Measurements from ENCODE around the gene NFAM1. TPM values are rescaled to one million over a fixed set of nuclear protein-coding genes. Genes with fewer than 3 reads are reported as not detected.

Gene NFAM1
- total and polyA plus RNA-seq, 8 donors: 0.15 to 18.1 (median 0.83) TPM

DNA sequence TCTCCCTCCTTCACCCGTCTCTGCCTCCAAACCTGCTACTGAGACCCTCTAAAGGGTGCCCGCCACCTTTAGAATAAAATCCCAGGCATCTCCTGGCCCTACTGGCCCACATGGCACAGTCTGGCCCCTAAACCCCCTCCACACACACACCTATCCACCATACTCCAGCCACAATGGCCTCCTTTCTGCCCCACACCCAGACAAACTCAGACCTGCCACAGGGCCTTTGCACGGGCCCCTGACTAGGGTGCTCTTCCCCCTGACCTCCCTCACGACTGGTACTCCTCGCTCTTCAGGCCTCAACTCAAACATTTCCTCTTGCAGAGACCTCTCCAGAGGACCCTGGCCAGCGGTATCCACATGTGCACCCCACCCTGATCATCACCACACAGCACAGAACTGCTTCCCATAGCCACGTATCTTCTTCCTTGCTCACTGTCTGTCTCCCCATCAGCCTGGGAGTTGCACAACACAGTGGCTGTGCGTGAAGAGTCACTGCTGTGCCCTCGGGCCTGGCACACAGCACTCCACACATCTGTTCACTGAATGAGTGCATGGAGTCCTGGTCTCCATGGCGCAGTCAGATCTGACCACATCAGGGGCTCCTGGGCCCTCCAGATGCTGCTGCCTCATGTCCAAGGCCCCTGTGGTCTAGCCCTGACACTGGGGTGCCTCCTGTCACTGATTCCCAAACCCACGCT lies 95.5 kb downstream of the NFAM1 start:
- TF ChIP-seq, protein P1, sequence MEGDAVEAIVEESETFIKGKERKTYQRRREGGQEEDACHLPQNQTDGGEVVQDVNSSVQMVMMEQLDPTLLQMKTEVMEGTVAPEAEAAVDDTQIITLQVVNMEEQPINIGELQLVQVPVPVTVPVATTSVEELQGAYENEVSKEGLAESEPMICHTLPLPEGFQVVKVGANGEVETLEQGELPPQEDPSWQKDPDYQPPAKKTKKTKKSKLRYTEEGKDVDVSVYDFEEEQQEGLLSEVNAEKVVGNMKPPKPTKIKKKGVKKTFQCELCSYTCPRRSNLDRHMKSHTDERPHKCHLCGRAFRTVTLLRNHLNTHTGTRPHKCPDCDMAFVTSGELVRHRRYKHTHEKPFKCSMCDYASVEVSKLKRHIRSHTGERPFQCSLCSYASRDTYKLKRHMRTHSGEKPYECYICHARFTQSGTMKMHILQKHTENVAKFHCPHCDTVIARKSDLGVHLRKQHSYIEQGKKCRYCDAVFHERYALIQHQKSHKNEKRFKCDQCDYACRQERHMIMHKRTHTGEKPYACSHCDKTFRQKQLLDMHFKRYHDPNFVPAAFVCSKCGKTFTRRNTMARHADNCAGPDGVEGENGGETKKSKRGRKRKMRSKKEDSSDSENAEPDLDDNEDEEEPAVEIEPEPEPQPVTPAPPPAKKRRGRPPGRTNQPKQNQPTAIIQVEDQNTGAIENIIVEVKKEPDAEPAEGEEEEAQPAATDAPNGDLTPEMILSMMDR (IDR thresholded peaks at IDR 0.05): no peak
- TF ChIP-seq POLR2AphosphoS5 (IDR thresholded peaks at IDR 0.05) (no peak), POLR2A (IDR thresholded peaks at IDR 0.05) (no peak), EP300 (IDR thresholded peaks at IDR 0.05) (no peak)
- no peak for DNase-seq
- peaks cover 0 to 25% (median 12%) of the 10 kb centered on the region in 4 donors for H3K4me1 ChIP-seq
- H3K4me3 ChIP-seq: no peak overlapping the region
- H3K27ac ChIP-seq: no peak overlapping the region
- peaks cover 0 to 14% (median 0%) of the 10 kb centered on the region in 3 donors for H3K27me3 ChIP-seq
- H3K9me3 ChIP-seq: no peaks in the 10 kb centered on the region
- H3K36me3 ChIP-seq: no peaks in the 10 kb centered on the region
- 86 to 92% (median 92%) methylated on average over 11 of the region's 11 CpGs for WGBS, 5 donors
- intact Hi-C loops (cut with DNase I; ENCODE audit: low total_unique reads): no loop called here

DNA sequence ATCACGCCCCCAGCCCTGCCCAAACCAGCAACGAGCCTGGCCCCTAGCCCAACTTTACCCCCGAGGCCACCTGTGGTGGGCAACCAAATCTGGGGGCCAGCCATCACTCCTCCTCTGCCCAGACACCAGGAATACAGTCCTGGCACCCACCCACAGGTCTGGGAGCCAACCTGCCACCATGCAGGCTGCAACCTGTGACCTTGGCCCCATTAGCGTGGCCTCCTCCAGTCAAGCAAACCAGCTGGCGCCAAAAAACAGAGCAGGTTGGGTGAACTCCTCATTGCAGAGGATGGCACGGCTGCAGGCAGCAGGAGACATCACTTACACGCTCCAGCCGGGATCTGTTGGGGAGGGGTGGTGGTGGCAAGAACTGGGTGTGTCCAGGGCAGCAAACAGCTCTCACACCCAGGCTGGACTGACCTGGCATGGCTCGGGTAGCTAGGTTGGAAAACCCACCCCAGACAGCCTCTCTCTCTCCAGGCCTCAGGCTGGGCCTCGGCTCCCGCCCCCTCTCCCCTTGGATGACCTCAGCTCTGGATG lies 96.3 kb downstream of the NFAM1 start:
- Histone ChIP-seq H3K27me3 (peaks cover 0 to 6% (median 0%) of the 10 kb centered on the region in 3 donors), H3K27ac (no peak overlapping the region), H3K4me1 (peaks cover 0 to 22% (median 9%) of the 10 kb centered on the region in 4 donors), H3K9me3 (no peaks in the 10 kb centered on the region), H3K4me3 (no peak overlapping the region), H3K36me3 (no peaks in the 10 kb centered on the region)
- no peak for TF ChIP-seq POLR2A (IDR thresholded peaks at IDR 0.05)
- TF ChIP-seq EP300 (IDR thresholded peaks at IDR 0.05): no peak
- TF ChIP-seq POLR2AphosphoS5 (IDR thresholded peaks at IDR 0.05): no peak
- TF ChIP-seq, protein P1 (IDR thresholded peaks at IDR 0.05): no peak
- intact Hi-C loops (cut with DNase I; ENCODE audit: low total_unique reads): no loop called here
- WGBS, 5 donors: 44 to 62% (median 49%) methylated on average over 7 to 11 of the region's 11 CpGs
- no peak for DNase-seq

DNA sequence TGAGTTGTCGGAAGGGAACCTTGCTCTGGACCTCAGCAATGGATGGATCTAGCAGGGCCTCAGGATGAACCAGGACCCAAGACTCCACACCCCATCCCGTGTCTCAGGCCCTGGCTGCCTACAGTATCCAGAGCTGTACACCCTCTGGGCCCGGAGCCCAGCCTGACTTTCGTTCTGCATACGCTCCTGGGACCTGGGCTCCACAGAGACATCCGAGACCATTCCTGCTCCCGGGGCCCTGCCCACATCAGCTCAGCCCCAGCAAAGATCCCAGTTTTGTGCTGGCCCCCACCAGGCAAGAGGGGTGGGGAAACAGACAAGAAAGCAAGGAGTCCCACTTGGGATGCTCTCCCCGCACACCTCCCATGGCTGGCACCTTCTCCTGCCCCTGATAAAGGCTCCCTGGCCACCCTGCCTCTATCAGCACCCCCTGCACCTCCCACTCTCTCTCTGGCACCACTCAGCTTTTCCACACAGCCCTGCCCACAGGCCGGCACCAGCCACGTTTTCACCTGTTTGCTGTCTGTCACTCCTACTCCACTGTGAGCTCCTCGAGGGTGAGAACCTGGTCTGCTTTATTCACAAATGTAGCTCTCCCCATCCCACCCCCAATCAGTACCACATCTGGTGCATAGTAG lies 97.2 kb downstream of the NFAM1 start:
- no peaks in the 10 kb centered on the region for H3K36me3 ChIP-seq
- no peak overlapping the region for H3K4me3 ChIP-seq
- TF ChIP-seq, protein P1 (IDR thresholded peaks at IDR 0.05): no peak
- TF ChIP-seq POLR2A (IDR thresholded peaks at IDR 0.05): no peak
- no peak overlapping the region for H3K27ac ChIP-seq
- DNase-seq: no peak
- peaks cover 0 to 18% (median 7%) of the 10 kb centered on the region in 4 donors for H3K4me1 ChIP-seq
- no peaks in the 10 kb centered on the region for H3K9me3 ChIP-seq
- 59 to 75% (median 71%) methylated on average over 10 to 11 of the region's 11 CpGs for WGBS, 5 donors
- intact Hi-C loops (cut with DNase I; ENCODE audit: low total_unique reads): no loop called here
- no peaks in the 10 kb centered on the region for H3K27me3 ChIP-seq

DNA sequence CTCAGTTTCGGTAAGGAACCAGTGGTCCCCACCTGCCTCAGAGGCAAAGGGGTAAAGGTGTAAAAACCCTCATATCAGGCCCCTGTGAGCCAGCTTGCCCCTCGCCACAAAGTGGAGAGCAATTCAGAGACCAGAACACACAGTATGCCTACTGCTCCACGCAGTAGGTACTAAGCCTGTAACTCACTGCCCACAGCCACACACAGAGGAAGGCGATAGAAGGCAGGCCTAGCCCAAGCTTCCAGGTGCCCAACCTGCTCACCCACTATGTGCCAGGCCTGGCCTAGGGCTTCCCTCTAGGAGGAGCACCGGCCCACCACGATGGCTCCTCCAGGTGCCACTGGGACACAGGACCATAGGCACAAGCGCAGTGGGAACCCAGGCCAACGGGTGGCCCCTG lies 98.7 kb downstream of the NFAM1 start:
- 89 to 96% (median 93%) methylated on average over 3 to 8 of the region's 8 CpGs for WGBS, 5 donors
- Histone ChIP-seq H3K36me3 (no peaks in the 10 kb centered on the region), H3K9me3 (no peaks in the 10 kb centered on the region), H3K4me3 (no peak overlapping the region), H3K4me1 (peaks cover 0 to 18% (median 7%) of the 10 kb centered on the region in 4 donors), H3K27me3 (no peaks in the 10 kb centered on the region), H3K27ac (no peak overlapping the region)
- DNase-seq: no peak
- no peak for TF ChIP-seq POLR2AphosphoS5 (IDR thresholded peaks at IDR 0.05)
- TF ChIP-seq EP300 (IDR thresholded peaks at IDR 0.05): no peak
- TF ChIP-seq, protein P1 (IDR thresholded peaks at IDR 0.05): no peak
- no peak for TF ChIP-seq POLR2A (IDR thresholded peaks at IDR 0.05)
- intact Hi-C loops (cut with DNase I; ENCODE audit: low total_unique reads): no loop called here
